Skeletal muscle satellite cell (primary cell): ENCODE data around the gene BCL11A.

Experiments
- H3K27me3 ChIP-seq: 2 replicates; pipeline ENCODE4 v1.7.0; 2013; ENCODE audit warnings: low read length; ENCODE audit not compliant: control insufficient read depth, insufficient read depth
- H3K36me3 ChIP-seq: 2 replicates; pipeline ENCODE4 v1.7.0; 2013; ENCODE audit warnings: mild to moderate bottlenecking, control low read depth, low read length; ENCODE audit not compliant: insufficient read depth
- H3K4me1 ChIP-seq: 2 replicates; pipeline ENCODE4 v1.7.0; 2013; ENCODE audit warnings: low read length; ENCODE audit not compliant: control insufficient read depth, insufficient read depth
- H3K4me2 ChIP-seq: 2 replicates; pipeline ENCODE4 v1.7.0; 2013; ENCODE audit warnings: mild to moderate bottlenecking, low read length
- H3K4me3 ChIP-seq: 2 replicates; pipeline ENCODE4 v1.7.0; 2013; ENCODE audit warnings: low read length
- H3K9ac ChIP-seq: 2 replicates; pipeline ENCODE4 v1.7.0; 2013; ENCODE audit warnings: mild to moderate bottlenecking, low read depth, low read length, moderate library complexity
- H3K9me3 ChIP-seq: replicated peaks from 2 replicates; pipeline ENCODE4 v1.7.0; 2013; ENCODE audit warnings: mild to moderate bottlenecking, control low read depth, low read length

BCL11A gene

GRCh38 chr2:60466161-60466702, 87.2 kb downstream of the BCL11A start:
- Histone ChIP-seq H3K4me2 (no peak overlapping the region), H3K9ac (no peak overlapping the region), H3K9me3 (no peaks in the 10 kb centered on the region)

GRCh38 chr2:60465736-60466135, 87.7 kb downstream of the BCL11A start:
- Histone ChIP-seq H3K27me3 (no peaks in the 10 kb centered on the region), H3K4me1 (no peaks in the 10 kb centered on the region), H3K9ac (no peak overlapping the region), H3K9me3 (no peaks in the 10 kb centered on the region), H3K4me3 (no peak overlapping the region), H3K36me3 (no peaks in the 10 kb centered on the region), H3K4me2 (no peak overlapping the region)

More at GRCh38 chr2:60466161-60466702, 87.2 kb downstream of the BCL11A start:
- Histone ChIP-seq H3K4me3 (no peak overlapping the region), H3K27me3 (no peaks in the 10 kb centered on the region), H3K36me3 (no peaks in the 10 kb centered on the region), H3K4me1 (no peaks in the 10 kb centered on the region)

GRCh38 chr2:60463249-60463648, 90.2 kb downstream of the BCL11A start:
- H3K9me3 ChIP-seq = no peaks in the 10 kb centered on the region
- H3K36me3 ChIP-seq = no peaks in the 10 kb centered on the region
- H3K4me1 ChIP-seq = no peaks in the 10 kb centered on the region
- H3K4me3 ChIP-seq = no peak overlapping the region
- H3K4me2 ChIP-seq = no peak overlapping the region
- no peak overlapping the region for H3K9ac ChIP-seq
- no peaks in the 10 kb centered on the region for H3K27me3 ChIP-seq

GRCh38 chr2:60461421-60462108, 91.9 kb downstream of the BCL11A start:
- Histone ChIP-seq H3K4me1 (no peaks in the 10 kb centered on the region), H3K4me3 (no peak overlapping the region), H3K9ac (no peak overlapping the region), H3K9me3 (no peaks in the 10 kb centered on the region), H3K36me3 (no peaks in the 10 kb centered on the region), H3K27me3 (no peaks in the 10 kb centered on the region), H3K4me2 (no peak overlapping the region)

GRCh38 chr2:60460577-60461420, 92.7 kb downstream of the BCL11A start:
- no peak overlapping the region for H3K9ac ChIP-seq
- H3K9me3 ChIP-seq = no peaks in the 10 kb centered on the region
- no peaks in the 10 kb centered on the region for H3K27me3 ChIP-seq
- no peaks in the 10 kb centered on the region for H3K4me1 ChIP-seq
- no peak overlapping the region for H3K4me3 ChIP-seq
- no peaks in the 10 kb centered on the region for H3K36me3 ChIP-seq
- H3K4me2 ChIP-seq = no peak overlapping the region

- no peaks in the 10 kb centered on the region for H3K4me1 ChIP-seq
- H3K36me3 ChIP-seq = no peaks in the 10 kb centered on the region
- no peak overlapping the region for H3K9ac ChIP-seq
- no peaks in the 10 kb centered on the region for H3K27me3 ChIP-seq
- H3K4me3 ChIP-seq = no peak overlapping the region
- no peak overlapping the region for H3K4me2 ChIP-seq
- H3K9me3 ChIP-seq = no peaks in the 10 kb centered on the region
Observed at GRCh38 chr2:60459851-60460250, 93.6 kb downstream of the BCL11A start.

GRCh38 chr2:60456115-60456770, 97.2 kb downstream of the BCL11A start:
- no peak overlapping the region for H3K4me2 ChIP-seq
- H3K4me1 ChIP-seq = no peaks in the 10 kb centered on the region
- no peak overlapping the region for H3K9ac ChIP-seq
- H3K4me3 ChIP-seq = no peak overlapping the region
- no peaks in the 10 kb centered on the region for H3K27me3 ChIP-seq
- no peaks in the 10 kb centered on the region for H3K9me3 ChIP-seq
- H3K36me3 ChIP-seq = no peaks in the 10 kb centered on the region

- Histone ChIP-seq H3K9me3 (no peaks in the 10 kb centered on the region), H3K36me3 (no peaks in the 10 kb centered on the region), H3K4me3 (no peak overlapping the region), H3K4me2 (no peak overlapping the region), H3K27me3 (no peaks in the 10 kb centered on the region), H3K4me1 (no peaks in the 10 kb centered on the region), H3K9ac (no peak overlapping the region)
Observed at GRCh38 chr2:60453872-60454271, 99.6 kb downstream of the BCL11A start.

GRCh38 chr2:60453301-60453700, 100.2 kb downstream of the BCL11A start:
- no peaks in the 10 kb centered on the region for H3K27me3 ChIP-seq
- no peak overlapping the region for H3K4me3 ChIP-seq
- H3K36me3 ChIP-seq = no peaks in the 10 kb centered on the region
- no peak overlapping the region for H3K9ac ChIP-seq
- no peak overlapping the region for H3K4me2 ChIP-seq
- no peaks in the 10 kb centered on the region for H3K4me1 ChIP-seq
- H3K9me3 ChIP-seq = no peaks in the 10 kb centered on the region

GRCh38 chr2:60450488-60450887, 103.0 kb downstream of the BCL11A start:
- Histone ChIP-seq H3K4me1 (no peaks in the 10 kb centered on the region), H3K9ac (no peak overlapping the region), H3K4me3 (no peak overlapping the region), H3K36me3 (no peaks in the 10 kb centered on the region), H3K27me3 (peaks cover 2% of the 10 kb centered on the region), H3K4me2 (no peak overlapping the region), H3K9me3 (no peaks in the 10 kb centered on the region)

GRCh38 chr2:60447943-60448342, 105.5 kb downstream of the BCL11A start:
- no peak overlapping the region for H3K9ac ChIP-seq

More at GRCh38 chr2:60447943-60448342, 105.5 kb downstream of the BCL11A start:
- H3K36me3 ChIP-seq = no peaks in the 10 kb centered on the region
- H3K4me1 ChIP-seq = no peaks in the 10 kb centered on the region
- peaks cover 2% of the 10 kb centered on the region for H3K27me3 ChIP-seq
- H3K4me2 ChIP-seq = no peak overlapping the region
- no peak overlapping the region for H3K4me3 ChIP-seq
- H3K9me3 ChIP-seq = no peaks in the 10 kb centered on the region
